ENCODE results near the gene DOLK. TPM values are rescaled to one million over a fixed set of nuclear protein-coding genes. Genes with fewer than 3 reads are reported as not detected.

DOLK gene
- total RNA-seq, 2 donors from 2014 or later, result 5.3 to 8.5 TPM

GRCh38 chr9:128943832-128944620, 3.4 kb downstream of the DOLK start:
- H3K27ac Mint-ChIP-seq, result peak overlapping the region; percentile 41
- H3K36me3 Mint-ChIP-seq (ENCODE audit: low read depth), result peaks cover 20% of the 10 kb centered on the region
- H3K4me3 Mint-ChIP-seq, result no peak overlapping the region
- no peaks in the 10 kb centered on the region for H3K9me3 Mint-ChIP-seq
- H3K4me1 Mint-ChIP-seq, result peaks cover 17% of the 10 kb centered on the region
- no peaks in the 10 kb centered on the region for H3K27me3 Mint-ChIP-seq
- no peak for ATAC-seq (replicated peaks)

GRCh38 chr9:128940946-128941755, 6.3 kb downstream of the DOLK start:
- no peak overlapping the region for H3K4me3 Mint-ChIP-seq
- H3K4me1 Mint-ChIP-seq, result peaks cover 4% of the 10 kb centered on the region
- H3K36me3 Mint-ChIP-seq (ENCODE audit: low read depth), result no peaks in the 10 kb centered on the region
- H3K27ac Mint-ChIP-seq, result no peak overlapping the region
- no peak for ATAC-seq (replicated peaks)
- no peaks in the 10 kb centered on the region for H3K9me3 Mint-ChIP-seq
- H3K27me3 Mint-ChIP-seq, result no peaks in the 10 kb centered on the region

- Mint-ChIP-seq H3K36me3 (ENCODE audit: low read depth) (no peaks in the 10 kb centered on the region), H3K9me3 (no peaks in the 10 kb centered on the region), H3K27me3 (no peaks in the 10 kb centered on the region), H3K4me1 (no peaks in the 10 kb centered on the region), H3K27ac (no peak overlapping the region), H3K4me3 (no peak overlapping the region)
- no peak for ATAC-seq (replicated peaks)
These were observed 7.0 kb downstream of the DOLK start for GRCh38 chr9:128940271-128940921.

GRCh38 chr9:128937310-128938165, 9.9 kb downstream of the DOLK start:
- Mint-ChIP-seq H3K27ac (no peak overlapping the region), H3K4me1 (no peaks in the 10 kb centered on the region), H3K4me3 (no peak overlapping the region), H3K36me3 (ENCODE audit: low read depth) (no peaks in the 10 kb centered on the region), H3K27me3 (no peaks in the 10 kb centered on the region), H3K9me3 (no peaks in the 10 kb centered on the region)
- ATAC-seq (replicated peaks), result no peak

- no peaks in the 10 kb centered on the region for H3K36me3 Mint-ChIP-seq (ENCODE audit: low read depth)
- H3K27ac Mint-ChIP-seq, result no peak overlapping the region
- no peaks in the 10 kb centered on the region for H3K27me3 Mint-ChIP-seq
- H3K4me3 Mint-ChIP-seq, result no peak overlapping the region
- no peak for ATAC-seq (replicated peaks)
- H3K4me1 Mint-ChIP-seq, result no peaks in the 10 kb centered on the region
- no peaks in the 10 kb centered on the region for H3K9me3 Mint-ChIP-seq
These were observed 11.1 kb downstream of the DOLK start for GRCh38 chr9:128936171-128936865.

GRCh38 chr9:128933731-128934130, 13.7 kb downstream of the DOLK start:
- no peak for ATAC-seq (replicated peaks)
- Mint-ChIP-seq H3K4me1 (no peaks in the 10 kb centered on the region), H3K4me3 (no peak overlapping the region), H3K9me3 (no peaks in the 10 kb centered on the region), H3K27me3 (no peaks in the 10 kb centered on the region), H3K36me3 (ENCODE audit: low read depth) (no peaks in the 10 kb centered on the region), H3K27ac (no peak overlapping the region)

GRCh38 chr9:128929560-128929959, 17.8 kb downstream of the DOLK start:
- no peak for ATAC-seq (replicated peaks)
- Mint-ChIP-seq H3K4me3 (no peak overlapping the region), H3K9me3 (no peaks in the 10 kb centered on the region), H3K27me3 (no peaks in the 10 kb centered on the region), H3K4me1 (peaks cover 11% of the 10 kb centered on the region), H3K36me3 (ENCODE audit: low read depth) (no peaks in the 10 kb centered on the region), H3K27ac (no peak overlapping the region)

GRCh38 chr9:128928624-128929023, 18.8 kb downstream of the DOLK start:
- H3K36me3 Mint-ChIP-seq (ENCODE audit: low read depth), result no peaks in the 10 kb centered on the region
- no peaks in the 10 kb centered on the region for H3K27me3 Mint-ChIP-seq
- no peak overlapping the region for H3K27ac Mint-ChIP-seq
- H3K4me1 Mint-ChIP-seq, result peaks cover 11% of the 10 kb centered on the region
- no peak overlapping the region for H3K4me3 Mint-ChIP-seq
- no peaks in the 10 kb centered on the region for H3K9me3 Mint-ChIP-seq
- no peak for ATAC-seq (replicated peaks)

GRCh38 chr9:128927731-128928411, 19.5 kb downstream of the DOLK start:
- H3K4me1 Mint-ChIP-seq, result peaks cover 11% of the 10 kb centered on the region
- no peak overlapping the region for H3K4me3 Mint-ChIP-seq
- no peaks in the 10 kb centered on the region for H3K9me3 Mint-ChIP-seq
- peak; percentile 87 for ATAC-seq (replicated peaks)
- H3K27me3 Mint-ChIP-seq, result no peaks in the 10 kb centered on the region
- H3K27ac Mint-ChIP-seq, result peak overlapping the region; percentile 76
- H3K36me3 Mint-ChIP-seq (ENCODE audit: low read depth), result no peaks in the 10 kb centered on the region

GRCh38 chr9:128923493-128923883, 23.9 kb downstream of the DOLK start:
- no peaks in the 10 kb centered on the region for H3K9me3 Mint-ChIP-seq
- H3K27ac Mint-ChIP-seq, result no peak overlapping the region
- H3K27me3 Mint-ChIP-seq, result no peaks in the 10 kb centered on the region
- H3K4me3 Mint-ChIP-seq, result no peak overlapping the region
- ATAC-seq (replicated peaks), result no peak
- peaks cover 15% of the 10 kb centered on the region for H3K4me1 Mint-ChIP-seq
- no peaks in the 10 kb centered on the region for H3K36me3 Mint-ChIP-seq (ENCODE audit: low read depth)

GRCh38 chr9:128921881-128922763, 25.3 kb downstream of the DOLK start:
- H3K27me3 Mint-ChIP-seq, result no peaks in the 10 kb centered on the region

GRCh38 chr9:128920381-128921058, 26.9 kb downstream of the DOLK start, which contains the start of gene PHYHD1:
Gene PHYHD1 (plus strand): TSS chr9:128920982. CDS start chr9:128922324, 1,342 bp downstream.
- no peak within 1 kb of the TSS for H3K27ac Mint-ChIP-seq
- no peak within 1 kb of the TSS for H3K4me3 Mint-ChIP-seq
- peaks cover 4% of the 10 kb centered on the region for H3K4me1 Mint-ChIP-seq
- no peak for ATAC-seq (replicated peaks)
- no peaks in the 10 kb centered on the region for H3K9me3 Mint-ChIP-seq
- H3K27me3 Mint-ChIP-seq, result no peaks in the 10 kb centered on the region
- peaks cover 25% of the 10 kb centered on the region for H3K36me3 Mint-ChIP-seq (ENCODE audit: low read depth)

More at GRCh38 chr9:128921881-128922763, 25.3 kb downstream of the DOLK start:
- Mint-ChIP-seq H3K4me3 (no peak overlapping the region), H3K9me3 (no peaks in the 10 kb centered on the region), H3K27ac (no peak overlapping the region), H3K4me1 (peaks cover 9% of the 10 kb centered on the region), H3K36me3 (ENCODE audit: low read depth) (peaks cover 12% of the 10 kb centered on the region)
- no peak for ATAC-seq (replicated peaks)
